NB4 (cell line): ENCODE results near the gene HECA.

Source experiments
- CTCF ChIP-seq: IDR thresholded peaks from one replicate; pipeline ENCODE4 v1.5.1; 2012; ENCODE audit warnings: low read depth, low read length
- MAX ChIP-seq: IDR thresholded peaks from 2 replicates; pipeline ENCODE4 v1.6.1; 2011; ENCODE audit warnings: low read depth, low read length
- MYC ChIP-seq: IDR thresholded peaks from 2 replicates; pipeline ENCODE4 v1.6.1; 2011; ENCODE audit warnings: low read depth, low read length
- POLR2A ChIP-seq: IDR thresholded peaks from 2 replicates; pipeline ENCODE4 v1.6.1; 2011; ENCODE audit warnings: mild to moderate bottlenecking; ENCODE audit not compliant: insufficient read length; ENCODE audit errors: extremely low read depth

GRCh38 chr6:139091826-139092225, 43.1 kb upstream of the HECA start:
- TF ChIP-seq CTCF (no peak), MAX (no peak), POLR2A (no peak), MYC (no peak)
